Amniotic epithelial cell (primary cell): ENCODE measurements around the gene GNAI1.

ENCODE experiments used
- DNase-seq: peaks from one replicate; pipeline ENCODE4 v3.0.0-alpha.2; 2010; ENCODE audit warnings: low read depth

The GNAI1 gene

DNA sequence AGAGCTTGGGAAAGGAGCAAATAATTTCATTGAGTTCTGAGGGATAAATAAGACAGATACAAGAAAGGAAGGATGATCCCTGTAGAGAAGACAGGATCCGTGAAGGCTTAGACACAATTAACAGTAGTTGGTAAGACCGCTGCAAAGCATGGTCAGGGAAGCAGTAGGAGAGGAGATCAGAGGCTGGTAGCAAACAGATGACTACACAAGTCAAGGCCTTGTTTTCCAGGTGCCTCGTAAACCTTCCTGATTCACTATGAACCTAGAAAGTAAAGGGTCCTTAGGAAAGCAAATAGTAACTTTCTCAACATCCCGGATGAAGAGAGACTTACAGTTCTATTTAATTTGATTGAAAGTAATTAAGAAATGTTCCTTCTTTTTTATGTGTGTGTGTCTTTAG, 118.6 kb downstream of the GNAI1 start:
- DNase-seq: no peak

DNA sequence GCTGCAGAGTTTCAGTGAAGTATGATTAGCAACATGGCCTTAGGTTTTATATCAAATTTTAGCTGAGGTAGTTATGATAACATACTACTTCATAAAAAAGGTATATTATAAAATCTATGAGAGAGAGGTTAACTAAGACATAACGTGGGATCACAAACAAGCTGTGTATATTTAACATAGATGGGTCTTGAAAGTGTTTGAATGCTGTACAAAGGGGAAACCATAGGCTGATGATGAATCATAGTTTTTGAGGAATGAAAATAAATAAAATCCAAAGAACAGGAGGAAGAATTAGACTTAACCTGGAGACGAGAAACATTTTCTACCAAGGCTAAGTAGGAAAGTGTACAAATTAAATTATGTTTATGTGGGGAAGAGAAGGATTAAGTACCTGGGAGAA, 119.0 kb downstream of the GNAI1 start:
- no peak for DNase-seq

DNA sequence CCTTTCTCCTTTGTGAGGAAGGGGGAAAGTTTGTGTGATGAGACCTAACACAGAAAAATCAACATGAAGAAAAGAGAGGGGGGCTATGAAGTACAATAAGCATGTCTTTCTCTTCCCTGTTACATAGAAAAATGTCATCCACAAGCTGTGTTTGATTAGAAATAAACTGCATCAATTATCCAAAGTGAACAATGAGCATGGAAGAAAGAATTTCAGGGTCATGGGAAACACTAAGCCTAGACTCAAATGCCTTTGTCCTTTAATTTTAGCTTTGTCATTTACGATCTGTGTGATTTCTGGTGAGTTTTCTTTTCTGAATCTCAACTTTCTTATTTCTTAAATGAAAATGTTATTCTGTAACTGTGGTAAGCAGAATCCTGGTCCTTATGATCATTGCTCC, 121.0 kb downstream of the GNAI1 start:
- DNase-seq: no peak

DNA sequence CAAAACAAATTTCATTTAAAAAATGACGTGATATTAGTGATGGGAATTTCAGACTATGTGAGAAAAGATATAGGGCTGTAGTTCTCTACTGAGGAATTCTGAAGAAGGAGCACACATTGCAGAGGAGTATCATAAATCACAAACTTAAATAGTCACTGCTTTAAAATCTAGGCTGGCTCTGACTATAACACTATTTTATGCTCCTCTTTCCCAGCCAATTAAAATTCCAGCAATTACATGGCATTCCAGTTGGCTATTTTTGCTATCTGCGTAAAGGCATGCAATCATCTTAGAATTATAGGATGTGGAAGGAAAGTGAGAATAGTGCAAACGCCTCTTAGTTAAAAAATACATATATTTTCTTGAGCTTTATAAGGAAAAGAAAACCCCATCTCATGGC, 123.1 kb downstream of the GNAI1 start:
- no peak for DNase-seq

DNA sequence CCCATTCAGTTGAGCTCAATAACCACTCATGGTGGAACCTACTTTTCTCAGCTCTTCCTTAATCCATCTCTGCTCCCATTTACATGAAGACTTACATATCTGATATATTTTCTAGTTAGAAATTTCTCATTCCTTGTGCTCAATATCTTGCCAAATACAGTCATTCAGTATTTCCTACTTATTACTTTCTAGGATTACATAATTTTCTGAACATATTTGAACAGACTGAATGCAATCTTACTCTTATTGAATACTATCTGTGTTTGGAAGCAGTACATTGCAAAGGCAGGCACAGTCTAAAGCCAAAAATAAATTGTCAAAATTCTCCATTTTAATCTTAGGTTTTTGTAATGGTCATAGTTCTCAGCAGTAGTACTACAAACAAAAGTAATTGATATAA, 126.0 kb downstream of the GNAI1 start:
- no peak for DNase-seq

DNA sequence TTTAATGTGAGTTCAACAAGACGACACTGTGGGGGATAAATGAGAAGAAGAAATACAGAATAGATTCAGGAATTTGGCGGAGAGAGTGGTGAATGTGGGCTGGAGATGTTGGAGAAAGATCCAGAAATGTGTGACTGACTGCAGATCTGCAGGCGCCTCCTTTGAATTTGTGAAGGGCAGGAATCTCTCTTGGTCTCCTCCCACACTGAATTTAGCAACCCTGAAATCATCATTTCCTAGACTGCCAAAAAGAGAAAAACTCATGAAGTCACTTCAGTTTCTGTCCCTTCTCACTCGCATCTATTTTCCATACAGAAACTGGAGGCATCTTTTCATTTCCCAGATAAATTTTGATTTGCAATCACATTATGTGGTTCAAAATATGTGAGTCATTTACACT, 128.7 kb downstream of the GNAI1 start:
- peak; percentile 66 for DNase-seq

- DNase-seq: no peak
Measured at GRCh38 chr7:80263821-80264220, 129.2 kb downstream of the GNAI1 start.

GRCh38 chr7:80264769-80265495, 130.3 kb downstream of the GNAI1 start:
- no peak for DNase-seq

GRCh38 chr7:80272560-80273239, 138.1 kb downstream of the GNAI1 start:
- no peak for DNase-seq

DNA sequence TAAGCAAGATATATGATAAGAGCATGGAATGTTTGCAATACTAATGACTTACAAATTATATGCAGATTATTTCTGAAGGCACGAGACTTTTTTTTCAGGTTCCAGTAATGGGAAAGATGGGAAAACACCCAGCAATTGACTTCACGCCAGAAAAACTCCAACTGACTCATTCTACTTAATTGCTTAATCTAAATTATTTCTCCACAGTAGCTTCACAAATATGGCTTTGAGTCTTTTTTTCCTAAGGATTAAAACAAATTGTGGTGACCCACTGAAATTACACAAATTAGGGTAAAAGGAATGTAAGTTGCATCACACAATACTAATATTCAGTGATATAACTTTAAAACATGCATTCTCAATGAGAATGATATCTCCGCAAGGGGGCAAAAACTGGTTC, 138.7 kb downstream of the GNAI1 start:
- DNase-seq: peak; percentile 92

DNA sequence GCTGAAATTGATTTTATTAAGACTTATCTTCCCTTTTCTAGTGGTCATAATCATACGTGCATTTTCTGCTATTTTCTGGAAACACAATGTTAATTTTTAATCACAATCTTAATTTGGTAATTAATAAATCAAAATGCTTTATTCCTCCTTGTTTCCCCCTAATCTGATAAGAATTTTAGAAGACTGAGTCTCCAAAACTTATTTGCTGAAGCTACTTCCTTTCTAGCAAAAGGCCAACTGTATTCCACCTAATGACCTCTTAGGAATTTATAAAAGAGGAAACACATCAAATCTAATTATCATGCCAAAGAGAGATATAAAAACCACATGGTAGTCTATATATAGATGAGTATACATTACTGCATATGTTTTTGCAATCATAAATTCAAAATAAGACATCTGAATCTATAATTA, 140.6 kb downstream of the GNAI1 start:
- no peak for DNase-seq
